Measurements from ENCODE around the gene SFTA2. TPM values are rescaled to one million over a fixed set of nuclear protein-coding genes. Genes with fewer than 3 reads are reported as not detected.

Gene SFTA2
- polyA plus RNA-seq, 1 of the 3 experiments (the other 2 are of a cell fraction): not detected

DNA sequence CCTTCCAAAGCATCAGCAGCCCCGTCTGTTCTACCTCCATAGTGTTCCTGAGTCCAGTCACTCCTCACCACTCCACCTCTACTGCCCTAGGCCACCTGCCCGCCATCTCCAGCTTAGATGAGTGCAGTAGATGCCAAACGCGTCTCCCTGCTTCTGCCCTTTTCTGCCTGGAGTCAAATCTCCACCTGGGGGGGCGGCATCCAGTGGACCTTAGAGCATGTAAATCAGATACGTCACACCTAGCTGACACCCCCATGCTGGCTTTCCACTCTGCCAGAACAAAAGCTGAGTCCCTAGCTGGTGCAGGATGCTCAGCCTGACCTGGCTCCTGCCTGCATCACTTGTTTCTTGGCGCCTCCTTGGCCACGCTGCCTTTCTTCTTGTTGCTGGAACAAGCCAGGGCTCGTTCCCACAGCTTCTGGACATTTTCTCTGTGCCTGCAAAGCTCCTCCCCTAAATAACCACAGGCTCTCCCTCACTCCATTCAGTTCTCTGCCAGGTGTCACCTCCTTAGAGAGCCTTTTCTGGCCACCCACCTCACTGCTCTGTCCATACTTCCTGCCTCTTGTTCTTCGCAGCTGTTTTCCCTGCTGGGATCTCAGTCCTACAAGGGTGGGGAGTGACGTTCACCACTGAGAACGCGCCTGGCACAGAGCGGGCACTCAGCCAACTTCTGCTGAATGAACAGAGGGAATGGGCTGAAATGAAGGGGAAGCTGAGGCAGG lies 41.9 kb downstream of the SFTA2 start:
- peak; percentile 32 for DNase-seq
- Histone ChIP-seq H3K9ac (no peak overlapping the region), H4K20me1 (ENCODE audit: insufficient read depth) (no peaks in the 10 kb centered on the region), H3K9me3 (no peaks in the 10 kb centered on the region), H3F3A (replicated peaks; ENCODE audit: insufficient read depth) (peaks cover 16% of the 10 kb centered on the region), H3K4me2 (no peak overlapping the region), H3K4me3 (ENCODE audit: low read depth in 2 of 2, low read length in 1 of 2) (no peak overlapping the region), H3K79me2 (ENCODE audit: insufficient read depth) (peaks cover 57% of the 10 kb centered on the region), H2AFZ (ENCODE audit: low read depth) (no peak overlapping the region), H3K4me1 (ENCODE audit: control insufficient read depth in 1 of 2, insufficient read depth in 2 of 2, low read depth in 1 of 2, low read length in 1 of 2) (peaks cover 20 to 26% of the 10 kb centered on the region in 2 experiments; a peak in 3 of 4 replicates), H3K27ac (ENCODE audit: low read depth in 2 of 2, low read length in 1 of 2) (no peak overlapping the region; a peak in 1 of 4 replicates), H3K27me3 (ENCODE audit: insufficient read depth) (no peaks in the 10 kb centered on the region), H3K9me2 (no peaks in the 10 kb centered on the region), H3K36me3 (replicated peaks in 1 of 2; ENCODE audit: control insufficient read depth in 1 of 2, insufficient read depth in 2 of 2, low read length in 1 of 2) (peaks cover 10 to 39% of the 10 kb centered on the region in 2 experiments)
- 93% methylated on average over 14 of the region's 14 CpGs for WGBS (ENCODE audit: low lambda C conversion rate)
- ChIA-PET CTCF (interaction anchor here (0.6 to 2.4 kb wide), 10 partner anchors 9 to 407 kb away, joined by 3 to 14 read pairs (median 4); partner anchors contain the start of gene VARS2), POLR2A (interaction anchor here (0.7 kb wide), 1 partner anchor 17 kb away, joined by 3 read pairs; no protein-coding TSS in a partner anchor)
- TF ChIP-seq NRF1 (IDR thresholded peaks at IDR 0.05; ENCODE audit: low read depth, low read length): no peak
- no peak for TF ChIP-seq YY1 (IDR thresholded peaks at IDR 0.05; ENCODE audit: low read depth)

DNA sequence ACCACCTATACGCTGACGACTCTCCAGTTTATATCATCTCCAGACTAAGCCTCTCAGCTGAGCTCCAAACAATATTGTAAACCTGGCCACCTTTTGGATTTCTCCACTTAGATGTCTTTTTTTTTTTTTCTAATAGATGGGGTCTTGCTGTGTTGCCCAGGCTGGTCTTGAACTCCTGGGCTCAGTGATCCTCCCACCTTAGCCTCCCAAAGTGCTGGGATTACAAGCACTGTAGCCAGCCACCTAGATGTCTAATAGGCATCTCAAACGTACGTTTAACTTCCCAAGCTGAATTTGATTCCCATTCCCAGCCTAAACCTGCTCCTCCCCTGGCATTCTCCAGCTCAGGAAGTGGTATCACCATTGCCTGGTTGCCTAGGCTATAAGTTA lies 42.5 kb downstream of the SFTA2 start:
- H3K27ac ChIP-seq (ENCODE audit: low read depth in 2 of 2, low read length in 1 of 2): no peak overlapping the region
- no peaks in the 10 kb centered on the region for H3K9me3 ChIP-seq
- ChIA-PET POLR2A (interaction anchor here (0.7 kb wide), 1 partner anchor 18 kb away, joined by 3 read pairs; no protein-coding TSS in a partner anchor), CTCF (interaction anchor here (0.7 to 2.4 kb wide), 8 partner anchors 10 to 348 kb away, joined by 3 to 14 read pairs (median 6); partner anchors contain the start of gene VARS2)
- no peaks in the 10 kb centered on the region for H3K27me3 ChIP-seq (ENCODE audit: insufficient read depth)
- H3K4me1 ChIP-seq (ENCODE audit: control insufficient read depth in 1 of 2, insufficient read depth in 2 of 2, low read depth in 1 of 2, low read length in 1 of 2): peaks cover 20 to 29% of the 10 kb centered on the region in 2 experiments; a peak in 3 of 4 replicates
- H3K9me2 ChIP-seq: no peaks in the 10 kb centered on the region
- peaks cover 10 to 35% of the 10 kb centered on the region in 2 experiments for H3K36me3 ChIP-seq (replicated peaks in 1 of 2; ENCODE audit: control insufficient read depth in 1 of 2, insufficient read depth in 2 of 2, low read length in 1 of 2)
- TF ChIP-seq MXI1 (IDR thresholded peaks at IDR 0.05; ENCODE audit: low read depth, low read length): no peak
- TF ChIP-seq, protein P1, sequence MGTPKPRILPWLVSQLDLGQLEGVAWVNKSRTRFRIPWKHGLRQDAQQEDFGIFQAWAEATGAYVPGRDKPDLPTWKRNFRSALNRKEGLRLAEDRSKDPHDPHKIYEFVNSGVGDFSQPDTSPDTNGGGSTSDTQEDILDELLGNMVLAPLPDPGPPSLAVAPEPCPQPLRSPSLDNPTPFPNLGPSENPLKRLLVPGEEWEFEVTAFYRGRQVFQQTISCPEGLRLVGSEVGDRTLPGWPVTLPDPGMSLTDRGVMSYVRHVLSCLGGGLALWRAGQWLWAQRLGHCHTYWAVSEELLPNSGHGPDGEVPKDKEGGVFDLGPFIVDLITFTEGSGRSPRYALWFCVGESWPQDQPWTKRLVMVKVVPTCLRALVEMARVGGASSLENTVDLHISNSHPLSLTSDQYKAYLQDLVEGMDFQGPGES (IDR thresholded peaks at IDR 0.05; ENCODE audit: low read depth, low read length): no peak
- H3K4me3 ChIP-seq (ENCODE audit: low read depth in 2 of 2, low read length in 1 of 2): no peak overlapping the region
- WGBS (ENCODE audit: low lambda C conversion rate): 89% methylated on average over 4 of the region's 4 CpGs
- no peak overlapping the region for H3K4me2 ChIP-seq
- H3K9ac ChIP-seq: no peak overlapping the region
- peaks cover 16% of the 10 kb centered on the region for H3F3A ChIP-seq (replicated peaks; ENCODE audit: insufficient read depth)
- H4K20me1 ChIP-seq (ENCODE audit: insufficient read depth): no peaks in the 10 kb centered on the region
- no peak for DNase-seq
- no peak overlapping the region for H2AFZ ChIP-seq (ENCODE audit: low read depth)
- peaks cover 62% of the 10 kb centered on the region for H3K79me2 ChIP-seq (ENCODE audit: insufficient read depth)

DNA sequence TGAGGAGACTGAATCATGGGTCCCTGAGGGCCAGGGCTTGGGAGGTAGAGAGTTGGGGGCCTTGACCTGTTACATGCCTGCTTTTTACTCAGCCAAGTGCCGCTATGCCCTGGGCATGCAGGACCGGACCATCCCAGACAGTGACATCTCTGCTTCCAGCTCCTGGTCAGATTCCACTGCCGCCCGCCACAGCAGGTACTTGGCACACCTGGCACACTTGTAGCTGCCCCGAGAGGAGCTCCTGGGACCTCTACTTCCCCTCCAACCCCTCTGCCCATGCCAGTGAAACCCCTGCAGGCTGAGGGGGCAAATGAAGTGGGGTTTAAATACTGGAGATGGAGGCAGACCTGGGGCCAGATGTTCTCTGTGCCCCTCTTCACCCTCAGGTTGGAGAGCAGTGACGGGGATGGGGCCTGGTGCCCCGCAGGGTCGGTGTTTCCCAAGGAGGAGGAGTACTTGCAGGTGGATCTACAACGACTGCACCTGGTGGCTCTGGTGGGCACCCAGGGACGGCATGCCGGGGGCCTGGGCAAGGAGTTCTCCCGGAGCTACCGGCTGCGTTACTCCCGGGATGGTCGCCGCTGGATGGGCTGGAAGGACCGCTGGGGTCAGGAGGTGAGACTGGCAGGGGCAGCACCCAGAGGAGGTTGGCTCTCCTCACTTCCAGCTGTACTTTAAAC lies 43.0 kb downstream of the SFTA2 start:
- 100% methylated on average over 1 of the region's 18 CpGs for WGBS (ENCODE audit: low lambda C conversion rate)
- DNase-seq: peak; percentile 15
- H3K4me2 ChIP-seq: peak overlapping the region; percentile 99
- peaks cover 16% of the 10 kb centered on the region for H3F3A ChIP-seq (replicated peaks; ENCODE audit: insufficient read depth)
- H3K9me2 ChIP-seq: no peaks in the 10 kb centered on the region
- H3K36me3 ChIP-seq (replicated peaks in 1 of 2; ENCODE audit: control insufficient read depth in 1 of 2, insufficient read depth in 2 of 2, low read length in 1 of 2): peaks cover 10 to 32% of the 10 kb centered on the region in 2 experiments
- CTCF ChIA-PET: interaction anchor here (0.7 to 2.4 kb wide), 8 partner anchors 11 to 348 kb away, joined by 3 to 14 read pairs (median 6); partner anchors contain the start of gene VARS2
- POLR2A ChIA-PET: interaction anchor here (0.7 kb wide), 1 partner anchor 18 kb away, joined by 3 read pairs; no protein-coding TSS in a partner anchor
- peaks cover 62% of the 10 kb centered on the region for H3K79me2 ChIP-seq (ENCODE audit: insufficient read depth)
- no peak overlapping the region for H3K4me3 ChIP-seq (ENCODE audit: low read depth in 2 of 2, low read length in 1 of 2)
- H3K4me1 ChIP-seq (ENCODE audit: control insufficient read depth in 1 of 2, insufficient read depth in 2 of 2, low read depth in 1 of 2, low read length in 1 of 2): peaks cover 20 to 29% of the 10 kb centered on the region in 2 experiments; a peak in 3 of 4 replicates
- H4K20me1 ChIP-seq (ENCODE audit: insufficient read depth): no peaks in the 10 kb centered on the region
- H3K9me3 ChIP-seq: no peaks in the 10 kb centered on the region
- H3K27ac ChIP-seq (ENCODE audit: low read depth in 2 of 2, low read length in 1 of 2): peak overlapping the region in 1 of 2 experiments; percentile 83; a peak in 2 of 4 replicates
- no peak overlapping the region for H2AFZ ChIP-seq (ENCODE audit: low read depth)
- H3K27me3 ChIP-seq (ENCODE audit: insufficient read depth): no peaks in the 10 kb centered on the region
- no peak for TF ChIP-seq FOXM1 (IDR thresholded peaks at IDR 0.05; ENCODE audit: low read depth)
- TF ChIP-seq TCF12 (IDR thresholded peaks at IDR 0.05): no peak
- TF ChIP-seq GABPA (IDR thresholded peaks at IDR 0.05; ENCODE audit: low read depth): no peak
- TF ChIP-seq SMC3 (IDR thresholded peaks at IDR 0.05; ENCODE audit: low read depth, low read length): no peak
- no peak for TF ChIP-seq POLR2AphosphoS5 (IDR thresholded peaks at IDR 0.05; ENCODE audit: low read depth, low read length)
- H3K9ac ChIP-seq: no peak overlapping the region
